ENCODE measurements around the gene EXOC3L4. TPM values are rescaled to one million over a fixed set of nuclear protein-coding genes. Genes with fewer than 3 reads are reported as not detected.

EXOC3L4 gene
- total RNA-seq, 1 experiment from 2014 or later: 1.7 TPM

GRCh38 chr14:103109535-103110441, 15.3 kb downstream of the EXOC3L4 start:
- no TSS peak for BruUV-seq (replicated peaks)
- POLR2A ChIA-PET (ENCODE audit: unreplicated experiment): interaction anchor here (0.5 to 1.7 kb wide), 8 partner anchors 9 to 923 kb away, joined by 3 to 6 read pairs (median 3); partner anchors contain the start of gene EIF5
- Histone ChIP-seq H3K79me2 (ENCODE audit: low read depth) (no peaks in the 10 kb centered on the region), H3K4me1 (replicated peaks; ENCODE audit: insufficient read depth) (peaks cover 68% of the 10 kb centered on the region), H3K4me2 (peak overlapping the region; percentile 88), H3F3A (ENCODE audit: insufficient read depth, low read depth) (peaks cover 63% of the 10 kb centered on the region), H3K36me3 (ENCODE audit: low read depth) (no peaks in the 10 kb centered on the region), H3K27ac (peak overlapping the region; percentile 90), H3K9me2 (ENCODE audit: insufficient read depth) (no peaks in the 10 kb centered on the region), H3K4me3 (peak overlapping the region; percentile 49; the same call in 1 of the 2 replicates), H2AFZ (peak overlapping the region; percentile 70), H3K27me3 (ENCODE audit: insufficient read depth, low read depth) (no peaks in the 10 kb centered on the region), H4K20me1 (ENCODE audit: insufficient read depth) (no peaks in the 10 kb centered on the region), H3K9me3 (ENCODE audit: insufficient read depth, low read depth) (no peaks in the 10 kb centered on the region)
- peak; percentile 93 to 97 for DNase-seq
- CTCF ChIA-PET: interaction anchor here (0.5 to 1.9 kb wide), 8 partner anchors 18 to 422 kb away, joined by 3 to 6 read pairs (median 4); no protein-coding TSS in a partner anchor
- intact Hi-C loops (cut with micrococcal nuclease; ENCODE audit: unreplicated experiment): loop anchor here (1.0 to 10.0 kb wide), 3 partner anchors 52 to 285 kb away; no protein-coding TSS in a partner anchor
- TF ChIP-seq EZH2 (IDR thresholded peaks at IDR 0.05; ENCODE audit: low read depth): no peak
- TF ChIP-seq, protein P1, sequence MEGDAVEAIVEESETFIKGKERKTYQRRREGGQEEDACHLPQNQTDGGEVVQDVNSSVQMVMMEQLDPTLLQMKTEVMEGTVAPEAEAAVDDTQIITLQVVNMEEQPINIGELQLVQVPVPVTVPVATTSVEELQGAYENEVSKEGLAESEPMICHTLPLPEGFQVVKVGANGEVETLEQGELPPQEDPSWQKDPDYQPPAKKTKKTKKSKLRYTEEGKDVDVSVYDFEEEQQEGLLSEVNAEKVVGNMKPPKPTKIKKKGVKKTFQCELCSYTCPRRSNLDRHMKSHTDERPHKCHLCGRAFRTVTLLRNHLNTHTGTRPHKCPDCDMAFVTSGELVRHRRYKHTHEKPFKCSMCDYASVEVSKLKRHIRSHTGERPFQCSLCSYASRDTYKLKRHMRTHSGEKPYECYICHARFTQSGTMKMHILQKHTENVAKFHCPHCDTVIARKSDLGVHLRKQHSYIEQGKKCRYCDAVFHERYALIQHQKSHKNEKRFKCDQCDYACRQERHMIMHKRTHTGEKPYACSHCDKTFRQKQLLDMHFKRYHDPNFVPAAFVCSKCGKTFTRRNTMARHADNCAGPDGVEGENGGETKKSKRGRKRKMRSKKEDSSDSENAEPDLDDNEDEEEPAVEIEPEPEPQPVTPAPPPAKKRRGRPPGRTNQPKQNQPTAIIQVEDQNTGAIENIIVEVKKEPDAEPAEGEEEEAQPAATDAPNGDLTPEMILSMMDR (conservative IDR thresholded peaks at IDR 0.05): peak; percentile 26; the same call in 1 of the 2 replicates

DNA sequence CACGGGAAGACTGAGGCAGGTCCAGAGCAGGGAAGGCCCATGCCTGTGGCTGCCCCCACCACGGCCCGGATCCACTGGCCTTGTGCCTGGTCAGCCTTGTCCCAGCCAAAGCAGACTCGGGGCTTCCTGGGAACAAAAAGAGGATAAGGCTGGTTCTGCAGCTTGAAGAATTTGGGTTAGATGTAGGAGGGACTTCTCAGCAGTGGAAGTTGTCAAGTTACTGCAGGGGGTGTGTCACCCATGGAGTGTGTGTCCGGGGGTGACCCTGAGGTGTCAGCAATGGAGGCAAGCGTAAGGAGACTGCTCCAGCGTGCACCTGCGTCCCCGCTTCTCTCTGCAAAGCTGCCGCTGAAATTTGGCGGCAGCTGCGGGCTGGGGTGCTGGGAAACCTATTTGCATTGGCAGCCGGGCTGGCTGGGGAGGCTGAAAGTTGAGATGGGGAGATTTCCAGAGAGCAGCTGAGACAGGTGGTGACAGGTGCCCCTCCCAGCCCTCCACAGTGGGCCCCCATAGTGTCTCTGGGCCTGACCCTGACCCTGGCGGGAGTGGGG, 16.2 kb downstream of the EXOC3L4 start:
- Histone ChIP-seq H3K4me3 (peak overlapping the region; percentile 49; the same call in 1 of the 2 replicates), H3K4me2 (peak overlapping the region; percentile 88), H3K9me2 (ENCODE audit: insufficient read depth) (no peaks in the 10 kb centered on the region), H3F3A (ENCODE audit: insufficient read depth, low read depth) (peaks cover 67% of the 10 kb centered on the region), H3K4me1 (replicated peaks; ENCODE audit: insufficient read depth) (peaks cover 68% of the 10 kb centered on the region), H3K79me2 (ENCODE audit: low read depth) (no peaks in the 10 kb centered on the region), H4K20me1 (ENCODE audit: insufficient read depth) (no peaks in the 10 kb centered on the region), H3K36me3 (ENCODE audit: low read depth) (no peaks in the 10 kb centered on the region), H3K27me3 (ENCODE audit: insufficient read depth, low read depth) (no peaks in the 10 kb centered on the region), H3K27ac (peak overlapping the region; percentile 90), H2AFZ (no peak overlapping the region), H3K9me3 (ENCODE audit: insufficient read depth, low read depth) (no peaks in the 10 kb centered on the region)
- CTCF ChIA-PET: interaction anchor here (0.8 to 1.0 kb wide), 2 partner anchors 17 to 19 kb away, joined by 3 to 5 read pairs; no protein-coding TSS in a partner anchor
- peak; percentile 93 for DNase-seq
- POLR2A ChIA-PET (ENCODE audit: unreplicated experiment): interaction anchor here (0.5 to 0.7 kb wide), 5 partner anchors 10 to 223 kb away, joined by 3 to 5 read pairs (median 3); partner anchors contain the start of gene EIF5
- TSS peak; percentile 64 for BruUV-seq (replicated peaks)
- intact Hi-C loops (cut with micrococcal nuclease; ENCODE audit: unreplicated experiment): loop anchor here (1.0 kb wide), 2 partner anchors 19 to 51 kb away; no protein-coding TSS in a partner anchor
- TF ChIP-seq, protein P1 (conservative IDR thresholded peaks at IDR 0.05): no peak
- no peak for TF ChIP-seq EZH2 (IDR thresholded peaks at IDR 0.05; ENCODE audit: low read depth)

DNA sequence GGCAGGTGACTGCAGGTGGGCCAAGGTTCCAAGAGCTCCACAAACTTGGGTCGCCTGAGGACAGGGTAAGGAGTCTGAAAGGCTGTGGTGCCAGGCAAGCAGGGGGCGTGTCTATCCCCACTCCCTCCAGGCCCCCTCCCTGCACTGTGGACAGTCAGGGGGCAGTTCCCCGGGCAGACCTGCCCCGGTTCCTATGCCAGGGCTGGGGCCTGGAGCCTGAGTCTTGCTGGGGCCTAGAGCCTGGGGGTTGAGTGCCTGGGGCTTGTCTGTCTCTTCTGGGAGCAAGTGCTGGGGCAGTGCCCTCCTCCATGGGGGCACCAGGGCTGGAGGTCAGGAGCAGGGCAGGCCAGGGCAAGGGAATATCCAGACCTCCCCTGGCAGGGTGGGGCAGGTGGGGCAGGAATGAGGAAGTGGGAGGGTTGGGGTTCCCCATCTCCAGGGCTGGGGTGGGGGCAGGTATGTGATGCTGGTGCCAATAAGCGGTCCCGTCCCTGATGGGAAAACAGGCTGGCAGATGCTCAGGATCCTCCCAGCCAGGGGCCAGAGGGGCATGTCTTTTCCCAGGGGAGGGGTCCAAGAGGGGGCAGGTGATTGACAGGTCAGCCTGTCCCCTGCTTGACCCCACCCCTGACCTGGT, 16.8 kb downstream of the EXOC3L4 start:
- POLR2A ChIA-PET (ENCODE audit: unreplicated experiment): interaction anchor here (0.5 to 0.6 kb wide), 3 partner anchors 44 to 583 kb away, joined by 3 to 6 read pairs (median 5); no protein-coding TSS in a partner anchor

More for the DNA sequence above, 16.8 kb downstream of the EXOC3L4 start:
- Histone ChIP-seq H3K9me3 (ENCODE audit: insufficient read depth, low read depth) (no peaks in the 10 kb centered on the region), H2AFZ (no peak overlapping the region), H3K9me2 (ENCODE audit: insufficient read depth) (no peaks in the 10 kb centered on the region), H3F3A (ENCODE audit: insufficient read depth, low read depth) (peaks cover 67% of the 10 kb centered on the region), H3K27ac (peak overlapping the region; percentile 90), H3K79me2 (ENCODE audit: low read depth) (no peaks in the 10 kb centered on the region), H3K27me3 (ENCODE audit: insufficient read depth, low read depth) (no peaks in the 10 kb centered on the region), H3K4me2 (peak overlapping the region; percentile 88), H3K36me3 (ENCODE audit: low read depth) (no peaks in the 10 kb centered on the region), H4K20me1 (ENCODE audit: insufficient read depth) (no peaks in the 10 kb centered on the region), H3K4me3 (peak overlapping the region; percentile 49; the same call in 1 of the 2 replicates), H3K4me1 (replicated peaks; ENCODE audit: insufficient read depth) (peaks cover 72% of the 10 kb centered on the region)
- BruUV-seq (replicated peaks): no TSS peak
- intact Hi-C loops (cut with micrococcal nuclease; ENCODE audit: unreplicated experiment): loop anchor here (1.0 kb wide), 1 partner anchor 18 kb away; no protein-coding TSS in a partner anchor
- no peak for TF ChIP-seq EZH2 (IDR thresholded peaks at IDR 0.05; ENCODE audit: low read depth)
- TF ChIP-seq, protein P1 (conservative IDR thresholded peaks at IDR 0.05): no peak
- DNase-seq: peak; percentile 95 to 99
- CTCF ChIA-PET: no interaction called here
